Neuronal stem cell (in vitro differentiated cells): Measurements from ENCODE around the gene SCRT2.

Source experiments
- DNase-seq: peaks from one replicate; pipeline ENCODE4 v3.0.0-alpha.2; 2013; ENCODE audit warnings: low spot score
- H2AFZ ChIP-seq: one replicate; pipeline ENCODE4 v1.6.1; 2013; ENCODE audit warnings: mild to moderate bottlenecking, low read length, inconsistent platforms
- H2AK5ac ChIP-seq: 2 replicates; pipeline ENCODE4 v1.6.1; 2013; ENCODE audit warnings: low read depth, mild to moderate bottlenecking, inconsistent platforms, low read length, moderate library complexity, mixed read lengths
- H2BK120ac ChIP-seq: 2 replicates; pipeline ENCODE4 v1.6.1; 2013; ENCODE audit warnings: low read depth, mild to moderate bottlenecking, inconsistent platforms, low read length, moderate library complexity, mixed read lengths
- H2BK12ac ChIP-seq: one replicate; pipeline ENCODE4 v1.6.1; 2013; ENCODE audit warnings: low read length, inconsistent platforms
- H2BK15ac ChIP-seq: 2 replicates; pipeline ENCODE4 v1.6.1; 2013; ENCODE audit warnings: mild to moderate bottlenecking, low read length, inconsistent platforms, mixed read lengths
- H2BK5ac ChIP-seq: one replicate; pipeline ENCODE4 v1.6.1; 2013; ENCODE audit warnings: inconsistent platforms, mild to moderate bottlenecking, low read length, moderate library complexity
- H3K14ac ChIP-seq: one replicate; pipeline ENCODE4 v1.6.1; 2013; ENCODE audit warnings: low read length, inconsistent platforms
- H3K18ac ChIP-seq: 2 replicates; pipeline ENCODE4 v1.6.1; 2013; ENCODE audit warnings: low read length, inconsistent platforms
- H3K23ac ChIP-seq: 2 replicates; pipeline ENCODE4 v1.6.1; 2013; ENCODE audit warnings: low read depth, mild to moderate bottlenecking, mixed read lengths, low read length, inconsistent platforms; ENCODE audit not compliant: poor library complexity
- H3K27ac ChIP-seq: replicated peaks from 3 replicates; pipeline ENCODE4 v1.5.1; 2013; ENCODE audit warnings: low read length, inconsistent platforms
- H3K27me3 ChIP-seq, 3 experiments: 2 replicates each; pipeline ENCODE4 v1.6.1; 2013; ENCODE audit warnings: low read length in 3 of 3, mild to moderate bottlenecking in 2 of 3, inconsistent platforms in 1 of 3, low read depth in 1 of 3, mixed read lengths in 1 of 3, moderate library complexity in 1 of 3; ENCODE audit not compliant: control insufficient read depth in 3 of 3, insufficient read depth in 3 of 3
- H3K36me3 ChIP-seq, 2 donors: replicated peaks in 1 of 2; 2 replicates each; pipeline ENCODE4 v1.6.1; 2013; ENCODE audit warnings: low read length in 2 of 2; ENCODE audit not compliant: control insufficient read depth in 2 of 2, insufficient read depth in 2 of 2
- H3K4ac ChIP-seq: 2 replicates; pipeline ENCODE4 v1.6.1; 2013; ENCODE audit warnings: inconsistent platforms, mild to moderate bottlenecking, low read length, moderate library complexity
- H3K4me1 ChIP-seq, 2 donors: 1 replicate in 1 of 2; 2 replicates in 1 of 2; pipeline ENCODE4 v1.6.1; 2013; ENCODE audit warnings: low read length in 2 of 2, low read depth in 1 of 2; ENCODE audit not compliant: control insufficient read depth in 2 of 2, insufficient read depth in 1 of 2
- H3K4me2 ChIP-seq: one replicate; pipeline ENCODE4 v1.6.1; 2013; ENCODE audit warnings: mild to moderate bottlenecking, low read length, inconsistent platforms; ENCODE audit not compliant: insufficient read depth, poor library complexity, severe bottlenecking
- H3K4me3 ChIP-seq, 2 donors: 2 replicates each; pipeline ENCODE4 v1.5.1; 2013; ENCODE audit warnings: low read length in 2 of 2, mild to moderate bottlenecking in 2 of 2, inconsistent platforms in 1 of 2, moderate library complexity in 1 of 2
- H3K79me1 ChIP-seq: one replicate; pipeline ENCODE4 v1.6.1; 2013; ENCODE audit warnings: low read depth, mild to moderate bottlenecking, inconsistent platforms, low read length, moderate library complexity
- H3K9ac ChIP-seq: one replicate; pipeline ENCODE4 v1.6.1; 2013; ENCODE audit warnings: mild to moderate bottlenecking, low read depth, low read length, inconsistent platforms; ENCODE audit not compliant: poor library complexity
- H3K9me3 ChIP-seq, 2 donors: replicated peaks in 1 of 2; 2 replicates each; pipeline versions ENCODE3 to v1.6.1; 2013; ENCODE audit warnings: low read length in 2 of 2, mild to moderate bottlenecking in 2 of 2, inconsistent platforms in 1 of 2, low read depth in 1 of 2, mixed read lengths in 1 of 2, moderate library complexity in 1 of 2; ENCODE audit not compliant: control insufficient read depth in 2 of 2, insufficient read depth in 1 of 2
- H4K8ac ChIP-seq: one replicate; pipeline ENCODE4 v1.6.1; 2013; ENCODE audit warnings: low read depth, mild to moderate bottlenecking, inconsistent platforms, low read length, moderate library complexity
- H4K91ac ChIP-seq: one replicate; pipeline ENCODE4 v1.6.1; 2013; ENCODE audit warnings: low read length, low read depth, mild to moderate bottlenecking, inconsistent platforms; ENCODE audit not compliant: poor library complexity
- WGBS, 2 donors: extraction: QIAGEN DNeasy Blood & Tissue Kit; methylation state at CpG; one replicate each; pipeline ENCODE4 v1.1.7; 2013; ENCODE audit warnings: missing lambda C conversion rate in 2 of 2, mixed read lengths in 1 of 2; ENCODE audit not compliant: insufficient read length in 2 of 2, insufficient replicate concordance in 1 of 2; ENCODE audit errors: extremely low coverage in 2 of 2; 5-methylcytosine and 5-hydroxymethylcytosine counted together

Gene SCRT2

DNA sequence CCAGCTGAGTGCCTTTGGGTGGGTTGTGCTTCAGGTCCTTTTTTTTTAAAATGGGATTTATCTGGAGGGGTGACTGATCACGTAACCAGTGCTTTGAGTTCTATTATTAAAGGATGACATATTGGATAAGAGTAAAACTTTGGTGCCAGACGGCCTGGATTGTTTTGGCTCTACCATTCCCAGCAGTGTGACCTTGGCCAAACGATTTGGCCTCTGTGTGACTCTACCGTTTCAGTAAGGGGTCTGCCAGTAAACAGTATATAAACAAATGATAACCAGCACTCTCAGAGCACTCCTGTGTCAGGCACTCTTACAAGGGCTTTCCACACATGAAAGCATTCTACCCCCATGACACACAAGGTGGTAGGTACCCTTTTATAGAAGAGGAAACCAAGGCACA lies 8.7 kb downstream of the SCRT2 start:
- no peak overlapping the region for H3K18ac ChIP-seq
- H3K9ac ChIP-seq = no peak overlapping the region
- H3K23ac ChIP-seq = no peak overlapping the region
- H3K4me1 ChIP-seq = peaks cover 5 to 6% of the 10 kb centered on the region in 2 donors
- H3K79me1 ChIP-seq = no peaks in the 10 kb centered on the region
- no peak overlapping the region for H3K27ac ChIP-seq
- H4K91ac ChIP-seq = no peak overlapping the region
- H4K8ac ChIP-seq = no peak overlapping the region
- H3K27me3 ChIP-seq = peaks cover 0 to 51% (median 38%) of the 10 kb centered on the region in 3 experiments
- no peak overlapping the region for H2BK120ac ChIP-seq
- no peak overlapping the region for H3K4me2 ChIP-seq
- no peak overlapping the region for H2BK12ac ChIP-seq
- H3K9me3 ChIP-seq = no peaks in the 10 kb centered on the region
- no peak overlapping the region for H3K14ac ChIP-seq
- H2BK15ac ChIP-seq = no peak overlapping the region
- H3K36me3 ChIP-seq = no peaks in the 10 kb centered on the region
- H2AK5ac ChIP-seq = no peak overlapping the region
- DNase-seq = no peak
- no peak overlapping the region for H3K4me3 ChIP-seq
- H2AFZ ChIP-seq = no peak overlapping the region
- H3K4ac ChIP-seq = no peak overlapping the region
- H2BK5ac ChIP-seq = no peak overlapping the region
- WGBS, 2 donors = no CpG with 5 or more reads among the region's 4 CpGs

GRCh38 chr20:665276-665675 lies 10.3 kb downstream of the SCRT2 start:
- Histone ChIP-seq H4K8ac (no peak overlapping the region), H3K27ac (no peak overlapping the region), H3K79me1 (no peaks in the 10 kb centered on the region), H3K23ac (no peak overlapping the region), H3K18ac (no peak overlapping the region), H3K4me3 (no peak overlapping the region), H3K4ac (no peak overlapping the region), H2BK12ac (no peak overlapping the region), H3K36me3 (no peaks in the 10 kb centered on the region), H3K27me3 (peaks cover 0 to 54% (median 44%) of the 10 kb centered on the region in 3 experiments), H3K9me3 (no peaks in the 10 kb centered on the region), H2AK5ac (no peak overlapping the region), H2AFZ (no peak overlapping the region), H3K9ac (no peak overlapping the region), H2BK5ac (no peak overlapping the region), H4K91ac (no peak overlapping the region), H3K14ac (no peak overlapping the region), H2BK15ac (no peak overlapping the region), H3K4me1 (peaks cover 10 to 12% of the 10 kb centered on the region in 2 donors), H3K4me2 (no peak overlapping the region), H2BK120ac (no peak overlapping the region)
- WGBS, 2 donors = no CpG with 5 or more reads among the region's 6 CpGs
- DNase-seq = no peak

GRCh38 chr20:664576-664975 lies 11.0 kb downstream of the SCRT2 start:
- Histone ChIP-seq H3K23ac (no peak overlapping the region), H2BK120ac (no peak overlapping the region), H3K9ac (no peak overlapping the region), H3K4ac (no peak overlapping the region), H4K8ac (no peak overlapping the region), H2BK5ac (no peak overlapping the region), H2BK12ac (no peak overlapping the region), H2BK15ac (no peak overlapping the region), H3K79me1 (no peaks in the 10 kb centered on the region), H3K14ac (no peak overlapping the region), H2AK5ac (peak overlapping the region; percentile 4), H3K9me3 (no peaks in the 10 kb centered on the region), H4K91ac (no peak overlapping the region), H3K4me1 (peaks cover 10 to 12% of the 10 kb centered on the region in 2 donors), H3K36me3 (no peaks in the 10 kb centered on the region), H3K27ac (no peak overlapping the region), H3K4me3 (no peak overlapping the region), H3K27me3 (peaks cover 0 to 54% (median 44%) of the 10 kb centered on the region in 3 experiments), H3K18ac (peak overlapping the region; percentile 61), H3K4me2 (no peak overlapping the region), H2AFZ (no peak overlapping the region)
- no CpG with 5 or more reads among the region's 13 CpGs for WGBS, 2 donors
- DNase-seq = no peak

DNA sequence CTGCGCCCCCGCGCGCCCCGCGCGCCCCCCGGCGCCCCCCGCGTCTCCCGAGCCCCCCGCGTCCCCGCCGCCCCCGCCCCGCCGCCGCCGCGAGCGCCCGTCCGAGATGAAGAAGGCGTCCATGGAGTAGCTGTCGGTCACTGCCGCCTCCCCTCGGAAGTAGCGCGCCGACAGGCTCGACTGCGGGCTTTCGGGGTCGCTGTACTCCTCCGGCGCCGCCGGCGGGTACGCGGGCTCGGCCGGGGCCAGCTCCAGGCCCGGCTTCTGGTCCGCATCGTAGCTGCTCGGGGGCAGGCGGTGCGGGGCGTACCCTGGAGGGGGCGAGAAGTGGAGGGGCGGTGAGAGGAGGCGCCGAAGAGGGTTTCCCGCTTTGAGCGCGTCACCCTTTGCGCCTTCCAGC lies 11.5 kb downstream of the SCRT2 start:
- Histone ChIP-seq H3K36me3 (no peaks in the 10 kb centered on the region), H3K4me1 (peaks cover 10 to 14% of the 10 kb centered on the region in 2 donors)
- no peak for DNase-seq

More for the DNA sequence above, 11.5 kb downstream of the SCRT2 start:
- no peak overlapping the region for H2BK15ac ChIP-seq
- no peak overlapping the region for H3K27ac ChIP-seq
- no peak overlapping the region for H2BK5ac ChIP-seq
- peak overlapping the region; percentile 66 for H3K14ac ChIP-seq
- H3K4me3 ChIP-seq = no peak overlapping the region
- no peak overlapping the region for H4K8ac ChIP-seq
- H2BK120ac ChIP-seq = no peak overlapping the region
- H3K23ac ChIP-seq = no peak overlapping the region
- peak overlapping the region; percentile 61 for H3K18ac ChIP-seq
- H3K79me1 ChIP-seq = no peaks in the 10 kb centered on the region
- H3K4ac ChIP-seq = no peak overlapping the region
- H2AFZ ChIP-seq = no peak overlapping the region
- no peak overlapping the region for H3K9ac ChIP-seq
- H3K4me2 ChIP-seq = no peak overlapping the region
- no peak overlapping the region for H4K91ac ChIP-seq
- H2AK5ac ChIP-seq = peak overlapping the region; percentile 4
- H3K27me3 ChIP-seq = peaks cover 0 to 58% (median 44%) of the 10 kb centered on the region in 3 experiments
- H2BK12ac ChIP-seq = no peak overlapping the region
- no peaks in the 10 kb centered on the region for H3K9me3 ChIP-seq
- WGBS, 2 donors = no CpG with 5 or more reads among the region's 60 CpGs
